Colon (tissue), 2 donors: ENCODE data around the gene CHD6.

Source experiments
- FAIRE-seq: peaks from 2 replicates; lab custom pipeline; 2012; peaks lifted over from hg19 to GRCh38; lab: Jason Lieb, UNC
- donor health status: control.
- donor health status: control.

The CHD6 gene

GRCh38 chr20:41463567-41463966 lies 154.6 kb downstream of the CHD6 start:
- no peak for FAIRE-seq

- no peak for FAIRE-seq
These were observed 155.6 kb downstream of the CHD6 start for GRCh38 chr20:41462372-41463161.

GRCh38 chr20:41458761-41459160 lies 159.4 kb downstream of the CHD6 start:
- no peak for FAIRE-seq

- FAIRE-seq, result no peak
These were observed 160.9 kb downstream of the CHD6 start for GRCh38 chr20:41457173-41457857.

GRCh38 chr20:41456351-41456750 lies 161.8 kb downstream of the CHD6 start:
- no peak for FAIRE-seq

GRCh38 chr20:41454250-41454649 lies 163.9 kb downstream of the CHD6 start:
- no peak for FAIRE-seq

GRCh38 chr20:41453010-41453950 lies 164.9 kb downstream of the CHD6 start:
- no peak for FAIRE-seq

GRCh38 chr20:41452226-41452625 lies 166.0 kb downstream of the CHD6 start:
- FAIRE-seq, result no peak

- no peak for FAIRE-seq
These were observed 171.2 kb downstream of the CHD6 start for GRCh38 chr20:41447006-41447405.

- FAIRE-seq, result no peak
These were observed 171.7 kb downstream of the CHD6 start for GRCh38 chr20:41446456-41446855.

GRCh38 chr20:41444821-41445220 lies 173.4 kb downstream of the CHD6 start:
- FAIRE-seq, result no peak

GRCh38 chr20:41443691-41444090 lies 174.5 kb downstream of the CHD6 start:
- no peak for FAIRE-seq

- FAIRE-seq, result no peak
These were observed 177.3 kb downstream of the CHD6 start for GRCh38 chr20:41440882-41441281.

GRCh38 chr20:41437836-41438235 lies 180.3 kb downstream of the CHD6 start:
- no peak for FAIRE-seq

GRCh38 chr20:41436679-41437078 lies 181.5 kb downstream of the CHD6 start:
- no peak for FAIRE-seq

- FAIRE-seq, result no peak
These were observed 185.0 kb downstream of the CHD6 start for GRCh38 chr20:41433203-41433602.

- FAIRE-seq, result no peak
These were observed 185.4 kb downstream of the CHD6 start for GRCh38 chr20:41432746-41433145.

- no peak for FAIRE-seq
These were observed 189.9 kb downstream of the CHD6 start for GRCh38 chr20:41428285-41428684.

GRCh38 chr20:41427833-41428232 lies 190.3 kb downstream of the CHD6 start:
- FAIRE-seq, result no peak

- FAIRE-seq, result no peak
These were observed 191.2 kb downstream of the CHD6 start for GRCh38 chr20:41426976-41427375.

GRCh38 chr20:41426086-41426830 lies 191.9 kb downstream of the CHD6 start:
- FAIRE-seq, result no peak
